Measurements from ENCODE around the gene SLC28A1.

DNA sequence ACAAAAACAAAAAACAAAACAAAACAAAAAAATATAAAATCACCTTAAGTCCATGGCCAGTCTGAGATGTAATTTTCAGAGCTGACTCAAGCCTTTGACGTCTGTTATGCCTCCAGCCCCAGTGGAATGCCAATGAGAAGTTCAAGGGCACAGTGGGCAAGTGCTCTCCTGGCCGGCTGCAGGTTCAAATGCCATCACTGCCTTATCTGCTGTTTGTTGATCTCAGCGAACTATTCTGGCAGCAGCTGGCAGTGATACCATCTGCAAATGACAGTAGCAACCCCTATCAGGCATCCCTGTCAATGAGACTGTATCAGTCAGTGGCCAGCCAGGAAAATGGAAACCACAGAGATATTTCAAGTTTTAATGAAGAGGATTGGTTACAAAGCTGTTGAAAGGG, 86.4 kb downstream of the SLC28A1 start:
- TF ChIP-seq, protein P1, sequence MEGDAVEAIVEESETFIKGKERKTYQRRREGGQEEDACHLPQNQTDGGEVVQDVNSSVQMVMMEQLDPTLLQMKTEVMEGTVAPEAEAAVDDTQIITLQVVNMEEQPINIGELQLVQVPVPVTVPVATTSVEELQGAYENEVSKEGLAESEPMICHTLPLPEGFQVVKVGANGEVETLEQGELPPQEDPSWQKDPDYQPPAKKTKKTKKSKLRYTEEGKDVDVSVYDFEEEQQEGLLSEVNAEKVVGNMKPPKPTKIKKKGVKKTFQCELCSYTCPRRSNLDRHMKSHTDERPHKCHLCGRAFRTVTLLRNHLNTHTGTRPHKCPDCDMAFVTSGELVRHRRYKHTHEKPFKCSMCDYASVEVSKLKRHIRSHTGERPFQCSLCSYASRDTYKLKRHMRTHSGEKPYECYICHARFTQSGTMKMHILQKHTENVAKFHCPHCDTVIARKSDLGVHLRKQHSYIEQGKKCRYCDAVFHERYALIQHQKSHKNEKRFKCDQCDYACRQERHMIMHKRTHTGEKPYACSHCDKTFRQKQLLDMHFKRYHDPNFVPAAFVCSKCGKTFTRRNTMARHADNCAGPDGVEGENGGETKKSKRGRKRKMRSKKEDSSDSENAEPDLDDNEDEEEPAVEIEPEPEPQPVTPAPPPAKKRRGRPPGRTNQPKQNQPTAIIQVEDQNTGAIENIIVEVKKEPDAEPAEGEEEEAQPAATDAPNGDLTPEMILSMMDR (IDR thresholded peaks at IDR 0.05 in 2 of 3, conservative IDR thresholded peaks at IDR 0.05 in 1 of 3; ENCODE audit: borderline replicate concordance in 1 of 3, insufficient read depth in 1 of 3, low read depth in 2 of 3, low read length in 2 of 3), result no peak
- TF ChIP-seq, protein P2, sequence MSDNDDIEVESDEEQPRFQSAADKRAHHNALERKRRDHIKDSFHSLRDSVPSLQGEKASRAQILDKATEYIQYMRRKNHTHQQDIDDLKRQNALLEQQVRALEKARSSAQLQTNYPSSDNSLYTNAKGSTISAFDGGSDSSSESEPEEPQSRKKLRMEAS (IDR thresholded peaks at IDR 0.05), result no peak
- TF ChIP-seq EZH2 (IDR thresholded peaks at IDR 0.05) (no peak), POLR2A (IDR thresholded peaks at IDR 0.05; ENCODE audit: borderline replicate concordance, extremely low read depth, insufficient read depth, insufficient read length) (no peak)
- TF ChIP-seq, protein P3, sequence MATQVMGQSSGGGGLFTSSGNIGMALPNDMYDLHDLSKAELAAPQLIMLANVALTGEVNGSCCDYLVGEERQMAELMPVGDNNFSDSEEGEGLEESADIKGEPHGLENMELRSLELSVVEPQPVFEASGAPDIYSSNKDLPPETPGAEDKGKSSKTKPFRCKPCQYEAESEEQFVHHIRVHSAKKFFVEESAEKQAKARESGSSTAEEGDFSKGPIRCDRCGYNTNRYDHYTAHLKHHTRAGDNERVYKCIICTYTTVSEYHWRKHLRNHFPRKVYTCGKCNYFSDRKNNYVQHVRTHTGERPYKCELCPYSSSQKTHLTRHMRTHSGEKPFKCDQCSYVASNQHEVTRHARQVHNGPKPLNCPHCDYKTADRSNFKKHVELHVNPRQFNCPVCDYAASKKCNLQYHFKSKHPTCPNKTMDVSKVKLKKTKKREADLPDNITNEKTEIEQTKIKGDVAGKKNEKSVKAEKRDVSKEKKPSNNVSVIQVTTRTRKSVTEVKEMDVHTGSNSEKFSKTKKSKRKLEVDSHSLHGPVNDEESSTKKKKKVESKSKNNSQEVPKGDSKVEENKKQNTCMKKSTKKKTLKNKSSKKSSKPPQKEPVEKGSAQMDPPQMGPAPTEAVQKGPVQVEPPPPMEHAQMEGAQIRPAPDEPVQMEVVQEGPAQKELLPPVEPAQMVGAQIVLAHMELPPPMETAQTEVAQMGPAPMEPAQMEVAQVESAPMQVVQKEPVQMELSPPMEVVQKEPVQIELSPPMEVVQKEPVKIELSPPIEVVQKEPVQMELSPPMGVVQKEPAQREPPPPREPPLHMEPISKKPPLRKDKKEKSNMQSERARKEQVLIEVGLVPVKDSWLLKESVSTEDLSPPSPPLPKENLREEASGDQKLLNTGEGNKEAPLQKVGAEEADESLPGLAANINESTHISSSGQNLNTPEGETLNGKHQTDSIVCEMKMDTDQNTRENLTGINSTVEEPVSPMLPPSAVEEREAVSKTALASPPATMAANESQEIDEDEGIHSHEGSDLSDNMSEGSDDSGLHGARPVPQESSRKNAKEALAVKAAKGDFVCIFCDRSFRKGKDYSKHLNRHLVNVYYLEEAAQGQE (IDR thresholded peaks at IDR 0.05; ENCODE audit: low read depth), result no peak
